NT2/D1 (cell line): Measurements from ENCODE around the gene GTF2A2.

Experiments
- YY1 ChIP-seq: IDR thresholded peaks from 2 replicates; pipeline ENCODE4 v1.6.1; 2011; ENCODE audit not compliant: insufficient read length, insufficient read depth
- ZNF274 ChIP-seq: IDR thresholded peaks from 2 replicates; pipeline ENCODE4 v1.6.1; 2011; ENCODE audit warnings: mild to moderate bottlenecking, low read depth, low read length

DNA sequence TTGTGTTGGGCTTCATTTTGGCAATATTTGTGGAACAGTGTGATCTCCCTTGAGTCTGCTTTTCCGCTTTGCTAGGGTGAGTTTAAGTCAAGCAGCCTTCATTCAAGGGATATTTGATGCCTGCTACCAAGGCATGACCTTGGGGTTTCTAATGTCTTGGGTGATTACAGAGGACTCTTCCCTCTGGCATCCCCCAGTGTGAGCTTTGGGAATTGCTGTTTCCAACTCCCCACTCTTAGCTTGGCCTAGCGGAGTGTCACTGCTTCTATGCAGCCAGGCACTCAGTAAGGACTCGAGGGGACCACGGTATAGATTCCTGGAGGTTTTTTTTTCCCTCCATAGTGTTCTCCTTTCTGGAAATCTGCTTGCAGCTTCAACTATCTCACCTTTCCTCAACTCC, 24.6 kb downstream of the GTF2A2 start:
- TF ChIP-seq ZNF274 = no peak
- TF ChIP-seq YY1 = no peak
